Lower leg skin (tissue), 3 donors: ENCODE results near the gene SOX1.

Experiments
- CTCF ChIP-seq, 3 donors: fragments of 450-650 bp; IDR thresholded peaks; one replicate each; pipeline ENCODE4 v1.5.1; 2016; ENCODE audit warnings: antibody characterized with exemption in 3 of 3, mild to moderate bottlenecking in 3 of 3, moderate library complexity in 2 of 3
- POLR2A ChIP-seq, 2 donors: fragments of 450-650 bp; IDR thresholded peaks; one replicate each; pipeline ENCODE4 v1.6.1; 2016 to 2017; ENCODE audit warnings: antibody characterized with exemption in 2 of 2, mild to moderate bottlenecking in 1 of 2, moderate library complexity in 1 of 2

GRCh38 chr13:112077729-112078128, 10.8 kb downstream of the SOX1 start:
- TF ChIP-seq CTCF (IDR thresholded peaks at IDR 0.05): no peak
- TF ChIP-seq POLR2A (IDR thresholded peaks at IDR 0.05): no peak
